OCI-LY7 (cell line): ENCODE data around the gene DPPA5. TPM values are rescaled to one million over a fixed set of nuclear protein-coding genes. Genes with fewer than 3 reads are reported as not detected.

Experiments
- Bru-seq: library from RNA; stranded (reverse); fragments of 400-500 nt; gene quantifications from one replicate; lab custom pipeline; 2021; lab: Mats Ljungman, UMichigan
- BruChase-seq, 2 experiments: library from RNA; stranded (reverse); fragments of 400-500 nt; gene quantifications; one replicate each; lab custom pipeline; 2021; lab: Mats Ljungman, UMichigan
- BruUV-seq: library from RNA; stranded (reverse); fragments of 400-500 nt; replicated peaks from 2 replicates; lab custom pipeline; 2021; lab: Mats Ljungman, UMichigan
- CTCF ChIA-PET: fragments of 300-600 bp; sonication (Branson Sonifier 250); formaldehyde crosslinking; loops from one replicate; lab custom pipeline; 2022; ENCODE audit warnings: antibody characterized with exemption; ENCODE audit not compliant: unreplicated experiment; lab: Charles Lee
- POLR2A ChIA-PET: fragments of 300-600 bp; sonication (Branson Sonifier 250); formaldehyde crosslinking; loops from one replicate; lab custom pipeline; 2022; ENCODE audit warnings: antibody characterized with exemption; lab: Charles Lee
- DNase-seq: peaks from one replicate; pipeline ENCODE4 v3.0.0-alpha.2; 2015; ENCODE audit warnings: low spot score
- H2AFZ ChIP-seq: fragments of 200-600 bp; sonication (generic), shearing (Covaris generic); 2 replicates; pipeline ENCODE4 v1.6.1; 2014; ENCODE audit warnings: mild to moderate bottlenecking, antibody characterized with exemption, low read length, moderate library complexity
- H3K27ac ChIP-seq: fragments of 200-600 bp; sonication (generic); 2 replicates; pipeline ENCODE4 v1.5.1; 2014; ENCODE audit warnings: mixed run types, low read depth, mild to moderate bottlenecking, moderate library complexity, low read length, inconsistent platforms; ENCODE audit not compliant: poor library complexity, severe bottlenecking
- H3K36me3 ChIP-seq: fragments of 200-600 bp; sonication (generic); 2 replicates; pipeline ENCODE4 v1.6.1; 2014; ENCODE audit warnings: mild to moderate bottlenecking, antibody characterized with exemption, low read length, moderate library complexity, mixed read lengths; ENCODE audit not compliant: insufficient read depth
- H3K4me1 ChIP-seq: fragments of 200-600 bp; sonication (generic); 2 replicates; pipeline ENCODE4 v1.5.1; 2014; ENCODE audit warnings: mild to moderate bottlenecking, low read length; ENCODE audit not compliant: insufficient read depth, poor library complexity, severe bottlenecking
- H3K4me2 ChIP-seq: fragments of 200-600 bp; sonication (generic); 2 replicates; pipeline ENCODE4 v1.6.1; 2014; ENCODE audit warnings: mild to moderate bottlenecking, low read length
- H3K4me3 ChIP-seq: fragments of 200-600 bp; sonication (generic); 2 replicates; pipeline ENCODE4 v1.5.1; 2014; ENCODE audit warnings: mild to moderate bottlenecking, low read depth, low read length; ENCODE audit not compliant: poor library complexity, severe bottlenecking
- H3K79me2 ChIP-seq: fragments of 200-600 bp; sonication (generic); 2 replicates; pipeline ENCODE4 v1.6.1; 2016; ENCODE audit warnings: low read depth, mild to moderate bottlenecking, low read length, moderate library complexity, mixed read lengths; ENCODE audit not compliant: insufficient read depth
- H3K9me2 ChIP-seq: fragments of 200-600 bp; sonication (generic); 2 replicates; pipeline ENCODE4 v1.6.1; 2016; ENCODE audit warnings: mild to moderate bottlenecking, low read length, mixed read lengths; ENCODE audit not compliant: insufficient read depth
- H3K9me3 ChIP-seq: fragments of 200-600 bp; sonication (generic); 2 replicates; pipeline ENCODE4 v1.6.1; 2014; ENCODE audit warnings: mild to moderate bottlenecking, mixed run types, low read length, mixed read lengths
- H4K20me1 ChIP-seq: fragments of 200-600 bp; sonication (generic); 2 replicates; pipeline ENCODE4 v1.6.1; 2014; ENCODE audit warnings: mild to moderate bottlenecking, antibody characterized with exemption, low read length, moderate library complexity, mixed read lengths; ENCODE audit not compliant: insufficient read depth
- EZH2phosphoT487 ChIP-seq: fragments of 200-600 bp; sonication (generic); IDR thresholded peaks from 2 replicates; pipeline ENCODE4 v1.6.1; 2018; ENCODE audit warnings: low read depth, borderline replicate concordance, mild to moderate bottlenecking, mixed run types, antibody characterized with exemption, low read length, moderate library complexity, mixed read lengths
- intact Hi-C: fragments of 100-400 bp; cut with micrococcal nuclease; formaldehyde crosslinking; loops from one replicate; pipeline ENCODE4 v1.10.0; 2022; ENCODE audit not compliant: unreplicated experiment
- long read RNA-seq: library from polyadenylated mRNA; stranded (forward); transcript quantifications from one replicate; pipeline ENCODE4 v2.0.0, GENCODE V29; 2022
- total RNA-seq, 2 experiments: library from RNA; depleted of rRNA in 1 of 2; stranded (reverse); fragments of >200 nt in 1 of 2; shearing (Covaris generic) in 1 of 2; gene quantifications; 2 replicates each; pipeline ENCODE4 v1.2.3, GENCODE V29; 2014 to 2022
- TF ChIP-seq, protein P1 (sequence below): fragments of 200-600 bp; sonication (generic); conservative IDR thresholded peaks from 2 replicates; pipeline ENCODE4 v1.5.1; 2014; ENCODE audit warnings: mild to moderate bottlenecking, antibody characterized with exemption, low read length, moderate library complexity, mixed read lengths

Gene DPPA5, protein sequence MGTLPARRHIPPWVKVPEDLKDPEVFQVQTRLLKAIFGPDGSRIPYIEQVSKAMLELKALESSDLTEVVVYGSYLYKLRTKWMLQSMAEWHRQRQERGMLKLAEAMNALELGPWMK
- total RNA-seq (2014; rRNA removed; shearing (Covaris generic)) (not detected in 2 replicates), total RNA-seq (2022) (not detected in 2 replicates), Bru-seq, nascent RNA (not detected), BruChase-seq, experiment 1, labeled RNA remaining after a 6-hour chase (not detected), BruChase-seq, experiment 2, labeled RNA remaining after a 2-hour chase (not detected)
- long read RNA-seq, result 0 reads

DNA sequence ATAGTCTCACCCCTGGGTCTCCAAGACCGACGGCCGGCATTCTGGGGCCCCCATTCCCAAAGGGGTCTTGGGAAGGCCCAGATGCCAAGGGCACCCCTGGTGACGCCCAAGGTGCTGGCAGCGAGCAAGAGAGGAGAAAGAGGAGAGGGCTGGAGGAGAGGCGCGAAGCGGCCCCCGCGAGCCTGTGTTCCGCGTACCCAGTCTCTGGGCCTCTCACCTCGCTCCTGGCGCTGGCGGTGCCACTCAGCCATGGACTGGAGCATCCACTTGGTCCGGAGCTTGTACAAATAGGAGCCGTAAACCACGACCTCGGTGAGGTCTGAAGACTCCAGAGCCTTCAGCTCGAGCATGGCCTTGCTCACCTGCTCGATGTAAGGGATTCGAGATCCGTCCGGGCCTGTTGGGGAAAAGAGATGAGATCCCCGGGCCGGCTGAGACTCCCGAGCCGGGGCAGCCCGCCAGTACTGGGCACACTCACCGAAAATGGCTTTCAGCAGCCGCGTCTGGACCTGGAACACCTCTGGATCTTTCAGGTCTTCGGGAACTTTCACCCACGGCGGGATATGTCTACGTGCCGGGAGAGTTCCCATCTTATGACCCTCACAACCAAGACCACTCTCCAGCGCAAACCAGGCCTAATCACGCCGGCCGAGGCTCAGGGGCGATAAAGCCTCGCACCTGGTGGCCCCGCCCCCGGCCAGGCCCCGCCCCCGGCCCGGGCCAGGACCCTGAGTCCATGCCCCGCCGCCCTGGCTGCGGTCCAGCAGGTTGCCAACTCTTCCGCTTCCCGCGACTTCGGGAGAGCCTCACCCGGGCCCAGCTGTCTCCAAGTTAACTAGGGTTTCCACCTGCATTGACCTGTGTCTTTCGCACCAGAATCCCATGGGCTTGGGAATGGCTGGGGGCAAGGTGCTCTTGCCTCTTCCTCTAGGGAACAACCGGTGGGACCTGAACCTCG, at the start of gene DPPA5:
Gene DPPA5 (minus strand): TSS at position 641 of the 958 bp plus-strand sequence. CDS start 51 bp downstream, at position 590.
- Histone ChIP-seq H4K20me1 (no peaks in the 10 kb centered on the region), H3K4me3 (no peak within 1 kb of the TSS), H2AFZ (no peak within 1 kb of the TSS), H3K9me2 (no peaks in the 10 kb centered on the region), H3K36me3 (no peaks in the 10 kb centered on the region), H3K9me3 (no peaks in the 10 kb centered on the region), H3K27ac (no peak within 1 kb of the TSS), H3K4me2 (no peak within 1 kb of the TSS), H3K79me2 (no peaks in the 10 kb centered on the region), H3K4me1 (no peaks in the 10 kb centered on the region)
- ChIA-PET CTCF (no interaction called here), POLR2A (no interaction called here)
- TF ChIP-seq EZH2phosphoT487, result no peak
- TF ChIP-seq, protein P1, sequence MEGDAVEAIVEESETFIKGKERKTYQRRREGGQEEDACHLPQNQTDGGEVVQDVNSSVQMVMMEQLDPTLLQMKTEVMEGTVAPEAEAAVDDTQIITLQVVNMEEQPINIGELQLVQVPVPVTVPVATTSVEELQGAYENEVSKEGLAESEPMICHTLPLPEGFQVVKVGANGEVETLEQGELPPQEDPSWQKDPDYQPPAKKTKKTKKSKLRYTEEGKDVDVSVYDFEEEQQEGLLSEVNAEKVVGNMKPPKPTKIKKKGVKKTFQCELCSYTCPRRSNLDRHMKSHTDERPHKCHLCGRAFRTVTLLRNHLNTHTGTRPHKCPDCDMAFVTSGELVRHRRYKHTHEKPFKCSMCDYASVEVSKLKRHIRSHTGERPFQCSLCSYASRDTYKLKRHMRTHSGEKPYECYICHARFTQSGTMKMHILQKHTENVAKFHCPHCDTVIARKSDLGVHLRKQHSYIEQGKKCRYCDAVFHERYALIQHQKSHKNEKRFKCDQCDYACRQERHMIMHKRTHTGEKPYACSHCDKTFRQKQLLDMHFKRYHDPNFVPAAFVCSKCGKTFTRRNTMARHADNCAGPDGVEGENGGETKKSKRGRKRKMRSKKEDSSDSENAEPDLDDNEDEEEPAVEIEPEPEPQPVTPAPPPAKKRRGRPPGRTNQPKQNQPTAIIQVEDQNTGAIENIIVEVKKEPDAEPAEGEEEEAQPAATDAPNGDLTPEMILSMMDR, result no peak
- intact Hi-C loops, result no loop called here
- BruUV-seq, result no TSS peak
- no peak for DNase-seq

DNA sequence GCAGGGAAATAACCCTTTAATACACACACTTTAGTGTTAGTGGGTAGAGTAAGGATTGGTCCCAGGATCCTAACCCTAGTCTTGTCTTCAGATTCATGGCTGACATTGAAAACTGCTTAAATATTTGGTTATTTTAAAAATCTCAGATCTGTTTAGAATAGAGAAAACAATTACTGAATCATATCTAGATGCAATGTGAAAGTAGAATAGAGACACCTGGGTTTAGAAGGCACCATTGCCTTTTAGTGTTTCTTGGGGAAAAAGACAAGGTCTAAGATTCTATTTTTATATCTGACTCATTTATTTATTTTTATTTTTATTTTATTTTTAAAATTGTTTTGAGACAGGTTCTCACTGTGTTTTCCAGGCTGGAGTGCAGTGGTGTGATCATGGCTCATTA, 46.6 kb upstream of the DPPA5 start:
- Histone ChIP-seq H3K4me3 (no peak overlapping the region), H3K79me2 (no peaks in the 10 kb centered on the region), H3K4me1 (no peaks in the 10 kb centered on the region), H3K9me2 (no peaks in the 10 kb centered on the region), H3K27ac (no peak overlapping the region), H2AFZ (no peak overlapping the region), H3K9me3 (no peaks in the 10 kb centered on the region), H3K4me2 (no peak overlapping the region), H4K20me1 (no peaks in the 10 kb centered on the region), H3K36me3 (no peaks in the 10 kb centered on the region)
- BruUV-seq, result no TSS peak
- ChIA-PET CTCF (no interaction called here), POLR2A (no interaction called here)
- intact Hi-C loops, result no loop called here
- DNase-seq, result no peak
- TF ChIP-seq EZH2phosphoT487, result no peak
- TF ChIP-seq, protein P1, result no peak
